DMS153 (cell line): Measurements from ENCODE around the gene MCM5.
A peak's percentile ranks its signal among the peaks of the same experiment; 100 is the strongest.

ENCODE experiments used
- DNase-seq: peaks from one replicate; lab custom pipeline; 2025; lab: John Stamatoyannopoulos, UW

MCM5 gene

DNA sequence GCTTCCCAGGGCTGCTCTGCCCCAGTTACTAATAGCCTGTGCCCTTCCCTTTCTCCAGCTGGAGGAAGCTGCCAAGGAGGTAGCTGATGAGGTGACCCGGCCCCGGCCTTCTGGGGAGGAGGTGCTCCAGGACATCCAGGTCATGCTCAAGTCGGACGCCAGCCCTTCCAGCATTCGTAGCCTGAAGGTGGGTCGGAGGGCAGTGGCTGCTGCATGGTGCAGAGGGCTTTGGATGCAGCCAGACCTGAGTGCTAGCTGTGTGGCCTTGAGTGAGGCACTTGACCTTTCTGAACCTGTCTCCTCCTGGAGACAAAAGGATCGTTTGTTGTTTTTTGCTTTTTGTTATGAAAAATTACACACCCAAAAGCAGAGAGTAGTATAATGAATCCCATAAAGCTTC lies 3.4 kb downstream of the MCM5 start:
- no peak for DNase-seq

DNA sequence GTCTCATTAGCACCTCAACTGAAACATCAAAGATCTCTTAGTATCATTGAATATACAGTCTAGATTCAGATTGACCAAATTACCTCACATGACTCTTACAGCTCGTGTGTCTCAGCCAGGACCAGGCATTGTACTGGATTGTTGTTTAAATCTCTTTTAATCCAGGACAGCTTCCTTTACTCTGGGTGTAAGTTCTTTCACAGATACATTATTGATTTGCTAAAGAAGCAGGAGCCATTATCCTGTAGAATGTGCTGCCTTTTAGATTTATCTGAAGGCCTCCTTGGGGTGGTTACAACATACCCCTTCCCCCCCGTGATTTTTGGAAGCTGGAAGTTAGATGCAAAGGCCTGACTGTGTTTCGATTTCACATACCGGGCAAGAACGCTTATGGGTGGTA lies 4.2 kb downstream of the MCM5 start:
- DNase-seq, result no peak

DNA sequence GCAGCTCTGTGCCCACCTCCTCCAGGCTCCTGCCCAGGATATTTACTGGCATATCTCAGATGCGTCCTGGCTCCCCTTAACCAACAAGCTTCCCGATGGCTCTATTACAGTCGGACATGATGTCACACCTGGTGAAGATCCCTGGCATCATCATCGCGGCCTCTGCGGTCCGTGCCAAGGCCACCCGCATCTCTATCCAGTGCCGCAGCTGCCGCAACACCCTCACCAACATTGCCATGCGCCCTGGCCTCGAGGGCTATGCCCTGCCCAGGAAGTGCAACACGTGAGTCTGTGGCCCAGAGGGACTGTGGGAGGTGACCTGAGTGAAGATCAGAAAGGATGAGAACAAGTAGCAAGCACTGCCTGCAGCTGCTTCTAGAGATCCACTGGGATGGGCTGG lies 6.5 kb downstream of the MCM5 start:
- DNase-seq, result no peak

DNA sequence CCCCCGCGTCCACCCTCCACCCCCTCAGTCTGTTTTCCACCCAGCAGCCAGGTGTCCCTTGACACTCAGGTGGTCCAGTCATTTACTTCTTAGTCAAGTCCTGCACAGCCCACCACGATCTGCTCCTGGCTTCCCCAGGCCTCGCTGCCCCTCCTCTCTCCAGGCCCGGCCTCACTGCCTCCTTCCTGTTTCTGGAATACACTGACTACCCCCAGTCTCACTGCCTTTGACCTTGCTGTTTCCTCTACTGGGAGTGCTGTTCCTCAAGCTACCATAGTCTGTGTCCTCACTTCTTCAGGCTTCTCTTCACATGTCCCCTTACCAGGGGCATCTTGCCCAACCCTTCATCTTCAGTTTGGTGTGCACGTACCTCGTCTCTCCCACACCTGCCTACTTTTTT lies 7.4 kb downstream of the MCM5 start:
- no peak for DNase-seq

DNA sequence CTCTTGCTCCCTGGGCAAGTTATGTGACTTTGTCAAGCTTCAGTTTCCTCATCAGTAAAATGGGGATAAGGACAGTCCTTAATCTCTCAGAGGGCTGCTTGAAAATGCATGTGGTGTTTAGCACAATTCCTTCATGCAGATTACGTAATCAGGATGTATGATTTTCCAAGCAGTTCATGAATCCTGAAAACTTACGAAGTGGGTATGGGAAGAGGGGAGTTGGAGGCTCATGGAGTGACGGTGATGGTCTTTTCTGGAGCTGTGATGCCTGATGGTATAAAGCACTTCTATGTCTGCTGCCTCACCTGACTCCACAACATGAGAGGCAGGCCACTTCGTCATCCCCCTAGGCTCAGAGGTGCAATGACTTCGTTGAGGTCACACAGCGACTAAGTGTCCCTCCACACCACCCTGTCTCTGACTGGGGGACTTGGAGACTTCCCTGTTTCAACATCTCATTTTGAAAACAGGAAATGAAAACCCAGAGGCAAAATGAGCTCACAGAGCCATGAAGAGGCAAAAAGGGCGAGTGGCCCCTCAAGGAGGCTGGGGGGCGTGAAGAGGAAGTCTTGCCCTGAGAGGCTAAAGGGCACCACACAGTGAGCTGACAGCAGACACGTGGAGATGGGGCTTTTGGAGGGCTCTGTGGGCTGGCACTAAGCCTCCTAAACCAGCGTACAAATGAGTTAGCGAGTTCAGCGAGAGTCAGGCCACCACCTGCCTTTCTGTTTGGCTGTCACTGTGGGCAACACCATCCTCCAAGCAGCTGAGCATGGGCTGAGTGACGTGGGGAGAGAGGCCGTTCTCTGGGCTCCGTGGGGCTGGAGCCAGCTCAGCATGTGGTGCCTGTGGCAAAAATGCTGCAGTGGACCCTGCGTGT lies 10.1 kb downstream of the MCM5 start:
- DNase-seq, result no peak

DNA sequence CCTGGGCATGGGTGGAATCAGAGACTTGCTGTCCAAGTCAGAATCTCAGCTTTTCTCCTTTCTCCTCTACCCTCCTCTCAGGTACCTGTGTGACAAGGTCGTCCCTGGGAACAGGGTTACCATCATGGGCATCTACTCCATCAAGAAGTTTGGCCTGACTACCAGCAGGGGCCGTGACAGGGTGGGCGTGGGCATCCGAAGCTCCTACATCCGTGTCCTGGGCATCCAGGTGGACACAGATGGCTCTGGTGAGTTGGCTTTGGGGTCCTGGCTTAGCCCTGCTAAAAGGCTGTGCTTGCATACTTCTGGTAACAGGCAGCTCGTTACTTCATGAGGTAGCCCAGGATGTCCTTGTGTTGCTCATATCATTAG lies 10.7 kb downstream of the MCM5 start:
- DNase-seq, result no peak

DNA sequence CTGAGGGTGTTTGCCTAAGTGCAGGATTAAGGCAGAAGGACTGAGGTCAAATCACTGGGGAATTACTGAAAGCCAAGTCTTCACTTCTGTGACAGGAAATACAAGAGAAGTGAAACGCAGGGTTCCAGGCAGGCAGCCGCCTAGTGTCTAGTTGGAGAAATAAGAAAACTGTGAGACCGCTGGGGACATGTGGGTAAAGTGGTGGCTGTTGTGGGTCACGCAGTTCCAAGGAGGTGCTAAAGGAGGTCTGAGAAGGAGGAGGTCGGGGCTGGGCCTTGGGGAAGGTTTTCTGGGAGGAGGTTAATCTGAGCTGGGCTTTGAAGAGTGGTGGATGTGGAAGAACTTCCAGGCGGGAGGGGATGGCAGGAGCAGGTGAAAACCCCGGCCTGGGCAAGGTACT lies 11.2 kb downstream of the MCM5 start:
- no peak for DNase-seq

DNA sequence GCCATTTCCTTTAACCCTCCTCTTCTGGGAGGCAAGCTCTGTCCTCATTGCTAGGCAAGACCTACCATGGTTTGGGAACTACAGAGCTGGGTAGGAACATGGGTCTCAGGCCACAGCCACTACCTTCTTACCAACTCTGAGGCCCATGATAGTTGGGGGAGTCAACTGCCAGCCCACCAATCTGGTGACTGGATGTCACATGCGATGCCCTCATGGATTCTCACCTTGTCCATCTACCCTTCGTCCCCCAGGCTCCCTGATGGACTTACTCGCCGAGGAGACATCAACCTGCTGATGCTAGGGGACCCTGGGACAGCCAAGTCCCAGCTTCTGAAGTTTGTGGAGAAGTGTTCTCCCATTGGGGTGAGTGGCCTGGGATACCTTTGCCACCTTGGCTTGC lies 13.7 kb downstream of the MCM5 start:
- no peak for DNase-seq

DNA sequence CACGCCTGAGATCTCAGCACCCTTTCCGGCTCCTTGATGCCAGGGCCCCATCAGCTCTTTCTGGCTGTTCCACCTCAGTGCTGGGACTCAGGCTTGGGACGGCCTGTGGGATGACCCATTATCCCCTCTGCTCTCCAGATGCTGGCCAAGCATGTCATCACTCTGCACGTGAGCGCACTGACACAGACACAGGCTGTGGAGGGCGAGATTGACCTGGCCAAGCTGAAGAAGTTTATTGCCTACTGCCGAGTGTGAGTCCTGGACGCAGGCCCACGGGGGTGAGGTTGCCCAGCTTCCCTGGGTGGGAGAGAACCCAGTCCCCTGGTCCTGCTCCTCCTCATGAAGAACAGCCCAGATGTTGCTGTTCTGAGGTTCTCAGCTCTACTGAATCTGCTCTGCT lies 17.7 kb downstream of the MCM5 start:
- no peak for DNase-seq

DNA sequence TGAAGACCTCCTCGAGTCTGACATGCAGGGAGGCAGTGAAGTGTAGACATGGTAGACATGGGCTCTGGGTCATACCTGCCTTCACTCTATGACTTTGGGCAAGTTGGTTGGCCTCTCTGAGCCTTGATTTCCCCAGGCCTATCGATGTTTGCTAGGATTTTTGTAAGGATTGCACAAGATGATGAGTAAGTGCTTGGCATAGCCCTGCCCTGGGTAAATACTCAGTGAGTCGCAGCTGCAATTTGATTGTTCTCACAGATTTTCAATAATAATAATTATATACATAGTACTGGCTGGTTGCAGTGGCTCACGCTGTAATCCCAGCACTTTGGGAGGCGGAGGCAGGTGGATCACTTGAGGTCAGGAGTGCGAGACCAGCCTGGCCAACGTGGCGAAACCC lies 18.1 kb downstream of the MCM5 start:
- DNase-seq, result no peak

DNA sequence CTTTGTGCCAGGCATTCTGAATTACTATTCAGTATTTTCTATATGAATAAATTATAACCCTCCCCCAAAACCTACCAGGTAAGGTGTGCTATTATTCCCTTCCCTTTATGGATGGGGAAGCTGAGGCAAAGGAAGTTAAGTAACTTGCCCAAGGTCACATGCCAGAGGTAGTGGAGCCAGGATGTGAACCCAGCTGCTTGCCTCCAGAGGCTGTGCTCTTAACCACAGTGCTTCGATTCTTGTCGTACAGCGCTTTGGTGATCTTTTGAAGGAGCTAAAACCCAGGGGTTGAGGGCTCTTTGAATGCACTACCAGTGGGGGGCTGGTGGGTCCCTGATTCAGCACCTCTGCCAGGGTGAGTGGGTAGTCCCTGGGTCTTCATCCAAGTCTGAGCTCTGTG lies 18.8 kb downstream of the MCM5 start:
- DNase-seq, result no peak

DNA sequence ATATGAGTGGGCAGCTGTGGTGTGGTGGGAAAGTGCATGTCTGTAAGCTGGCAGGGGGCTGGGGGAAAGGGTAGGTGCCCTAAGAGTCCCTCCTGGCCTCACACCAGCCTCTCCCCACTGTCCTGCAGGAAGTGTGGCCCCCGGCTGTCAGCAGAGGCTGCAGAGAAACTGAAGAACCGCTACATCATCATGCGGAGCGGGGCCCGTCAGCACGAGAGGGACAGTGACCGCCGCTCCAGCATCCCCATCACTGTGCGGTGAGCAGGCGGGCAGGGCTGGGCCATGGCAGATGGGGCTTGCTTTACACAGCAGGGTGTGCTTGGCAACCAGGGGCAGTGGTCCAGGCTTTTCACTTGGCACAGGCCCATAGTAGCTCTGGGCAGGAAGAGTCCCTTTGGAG lies 19.8 kb downstream of the MCM5 start:
- no peak for DNase-seq

DNA sequence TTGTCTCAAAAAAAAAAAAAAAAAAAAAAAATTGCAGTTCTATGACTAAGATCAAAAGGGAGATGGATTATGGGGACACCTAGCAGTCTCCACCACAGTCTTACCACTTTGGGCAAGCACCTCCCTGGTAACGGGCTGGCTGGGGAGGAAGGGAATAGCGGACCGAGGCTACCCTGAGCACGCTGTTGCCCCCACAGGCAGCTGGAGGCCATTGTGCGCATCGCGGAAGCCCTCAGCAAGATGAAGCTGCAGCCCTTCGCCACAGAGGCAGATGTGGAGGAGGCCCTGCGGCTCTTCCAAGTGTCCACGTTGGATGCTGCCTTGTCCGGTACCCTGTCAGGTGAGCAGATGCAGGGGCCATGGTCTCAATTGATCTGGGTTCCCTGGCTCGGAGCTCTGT lies 21.2 kb downstream of the MCM5 start:
- no peak for DNase-seq

DNA sequence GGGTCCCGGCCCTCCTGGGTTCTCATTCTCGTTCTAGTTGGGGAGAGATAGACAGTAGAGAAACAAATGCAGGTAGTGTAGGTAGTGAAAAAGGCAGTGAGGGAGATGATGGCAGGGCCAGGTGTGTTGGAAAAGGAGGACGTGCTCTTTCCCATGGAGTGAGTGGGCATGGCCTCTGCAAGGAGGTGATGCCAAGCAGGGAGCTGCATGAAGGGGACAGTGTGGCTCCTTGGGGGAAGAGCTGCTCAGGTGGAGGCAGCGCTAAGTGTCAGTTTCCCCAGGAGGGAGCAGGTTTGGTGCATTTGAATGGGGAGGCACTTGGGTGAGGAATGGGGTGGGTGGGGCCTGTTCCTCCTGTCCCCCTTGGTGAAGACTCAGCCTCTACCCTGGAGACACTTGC lies 22.2 kb downstream of the MCM5 start:
- no peak for DNase-seq

DNA sequence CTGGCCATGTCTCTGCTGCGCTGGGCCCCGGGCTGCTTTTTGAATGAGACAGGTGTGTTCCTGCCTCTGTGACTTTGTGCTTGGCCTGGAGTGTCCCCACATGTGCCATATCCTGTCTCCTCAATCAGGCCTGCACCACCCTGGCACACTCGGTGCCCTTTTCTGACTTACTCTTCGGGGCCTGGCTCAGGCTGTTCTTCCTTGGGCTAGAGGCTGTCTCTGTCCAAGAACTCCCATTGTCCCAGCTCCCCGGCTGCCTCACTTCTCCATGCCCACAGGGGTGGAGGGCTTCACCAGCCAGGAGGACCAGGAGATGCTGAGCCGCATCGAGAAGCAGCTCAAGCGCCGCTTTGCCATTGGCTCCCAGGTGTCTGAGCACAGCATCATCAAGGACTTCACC lies 23.0 kb downstream of the MCM5 start:
- no peak for DNase-seq

DNA sequence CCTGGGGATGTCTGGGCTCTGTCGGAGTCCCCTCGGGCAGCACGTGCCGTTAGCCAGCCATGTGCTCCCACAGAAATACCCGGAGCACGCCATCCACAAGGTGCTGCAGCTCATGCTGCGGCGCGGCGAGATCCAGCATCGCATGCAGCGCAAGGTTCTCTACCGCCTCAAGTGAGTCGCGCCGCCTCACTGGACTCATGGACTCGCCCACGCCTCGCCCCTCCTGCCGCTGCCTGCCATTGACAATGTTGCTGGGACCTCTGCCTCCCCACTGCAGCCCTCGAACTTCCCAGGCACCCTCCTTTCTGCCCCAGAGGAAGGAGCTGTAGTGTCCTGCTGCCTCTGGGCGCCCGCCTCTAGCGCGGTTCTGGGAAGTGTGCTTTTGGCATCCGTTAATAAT lies 24.1 kb downstream of the MCM5 start:
- no peak for DNase-seq

DNA sequence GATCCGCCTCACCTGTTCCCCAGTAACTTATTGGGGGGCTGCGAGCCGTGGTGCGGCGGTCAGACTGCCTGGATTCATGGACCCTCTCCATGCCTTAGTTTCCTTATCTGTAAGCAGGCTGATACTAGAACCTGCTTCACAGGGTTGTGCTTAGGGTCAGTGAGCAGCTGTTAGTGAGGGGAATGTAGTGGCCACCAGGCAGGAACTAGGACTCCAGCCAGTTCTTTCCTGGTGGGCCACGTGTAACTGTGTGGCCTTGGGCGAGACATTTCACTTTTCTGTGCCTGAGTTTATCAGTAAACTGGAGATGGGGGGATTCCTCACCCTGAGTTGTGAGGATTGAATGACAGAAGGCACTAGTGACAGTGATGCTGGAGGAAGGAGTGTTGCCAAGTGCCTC lies 24.8 kb downstream of the MCM5 start:
- DNase-seq, result no peak

DNA sequence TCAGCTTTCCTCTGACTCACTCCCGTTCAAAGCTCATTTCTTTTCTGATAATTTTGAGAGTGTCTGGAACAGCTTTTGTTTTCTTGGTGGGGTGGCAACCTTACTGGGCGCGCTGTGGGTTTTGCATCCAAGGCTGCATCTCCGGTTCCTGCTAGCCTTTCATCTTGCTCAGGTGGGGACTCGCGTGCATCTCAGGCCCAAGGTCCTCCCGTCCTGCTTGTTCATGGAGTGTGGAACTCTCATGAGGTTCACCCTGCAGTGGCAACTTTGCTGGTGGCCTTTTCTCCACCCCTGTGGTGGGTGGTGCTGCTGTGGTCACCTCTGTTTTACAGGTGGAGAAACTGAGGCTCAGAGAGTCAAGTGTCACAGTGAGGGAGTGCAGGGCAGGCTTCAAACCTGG lies 25.6 kb downstream of the MCM5 start:
- DNase-seq, result no peak

DNA sequence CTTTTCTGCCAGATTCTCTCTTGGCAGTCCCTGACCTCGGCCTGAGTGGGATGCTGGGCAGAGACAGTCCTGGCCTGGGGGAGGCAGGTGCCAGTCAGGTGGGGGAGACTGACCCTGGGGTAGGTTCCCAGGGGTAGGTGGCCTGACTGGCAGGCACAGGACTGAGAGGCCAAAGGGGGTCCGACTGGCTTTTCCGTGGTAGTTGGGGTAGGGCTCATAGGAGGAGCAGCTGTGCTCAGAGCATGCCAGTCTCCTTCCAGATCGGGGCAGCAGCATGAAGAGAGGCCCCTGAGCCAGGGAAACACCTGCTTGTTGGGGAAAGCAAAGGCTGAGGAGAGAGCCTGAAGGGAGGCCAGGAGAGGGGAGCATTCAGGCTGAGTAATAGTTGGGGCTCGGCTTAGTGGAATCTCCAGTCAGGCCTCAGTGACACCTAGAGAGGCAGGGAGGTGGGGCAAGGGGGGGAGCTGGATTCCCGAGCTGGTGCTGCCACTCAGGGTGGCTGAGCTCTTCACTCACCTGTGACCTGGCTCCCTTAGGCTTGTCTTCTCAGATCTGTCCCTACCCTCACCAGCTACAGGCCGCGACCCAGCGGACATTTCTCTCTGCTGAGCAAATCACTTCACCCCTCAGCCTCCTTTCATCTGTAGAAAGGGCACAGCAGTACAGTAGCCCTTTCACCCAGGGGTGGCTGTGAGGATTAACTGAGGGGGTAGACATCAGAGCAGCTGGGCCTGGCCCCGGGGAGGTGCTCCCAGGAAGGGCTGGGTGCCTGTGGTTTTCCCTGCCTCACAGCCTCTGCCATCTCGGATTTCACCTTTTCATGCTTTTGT lies 26.2 kb downstream of the MCM5 start:
- peak; percentile 71 for DNase-seq

DNA sequence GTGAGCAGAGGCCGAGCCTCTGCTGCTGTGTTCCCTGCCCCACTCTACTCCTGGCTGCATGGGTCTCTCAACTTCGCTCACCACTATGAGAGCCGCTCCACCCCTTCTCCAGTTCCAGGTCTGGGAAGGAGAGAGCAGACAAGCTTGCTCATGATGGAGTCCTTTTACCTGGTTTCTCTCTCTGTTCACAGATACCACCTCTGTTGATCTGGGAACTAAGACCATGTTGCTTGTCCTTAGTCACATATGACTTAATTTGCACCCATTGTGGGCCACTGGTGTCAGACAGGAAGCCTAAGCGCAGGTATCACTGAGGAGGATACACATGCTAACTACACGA lies 26.8 kb downstream of the MCM5 start:
- DNase-seq, result no peak

DNA sequence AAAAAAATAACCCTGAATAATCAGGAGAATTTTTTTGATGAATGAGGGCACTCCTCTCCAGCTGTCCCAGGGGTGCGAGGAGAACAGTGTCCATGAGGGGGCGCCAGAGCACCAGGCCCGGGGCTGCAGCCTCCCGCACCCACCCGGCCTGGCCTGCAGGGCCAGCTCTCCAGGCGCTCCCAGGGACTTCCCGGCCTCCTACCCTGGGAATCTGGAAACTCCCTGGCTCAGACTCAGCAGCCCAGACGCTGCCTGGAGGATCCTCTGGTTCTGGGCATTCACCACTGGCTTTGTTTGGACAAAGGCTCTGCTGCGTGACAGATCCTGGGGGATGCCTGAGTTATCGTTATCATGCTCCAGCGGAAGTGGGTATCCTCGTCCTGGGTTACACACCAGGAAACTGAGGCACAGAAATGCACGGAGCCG lies 31.0 kb downstream of the MCM5 start:
- DNase-seq, result peak; percentile 68

DNA sequence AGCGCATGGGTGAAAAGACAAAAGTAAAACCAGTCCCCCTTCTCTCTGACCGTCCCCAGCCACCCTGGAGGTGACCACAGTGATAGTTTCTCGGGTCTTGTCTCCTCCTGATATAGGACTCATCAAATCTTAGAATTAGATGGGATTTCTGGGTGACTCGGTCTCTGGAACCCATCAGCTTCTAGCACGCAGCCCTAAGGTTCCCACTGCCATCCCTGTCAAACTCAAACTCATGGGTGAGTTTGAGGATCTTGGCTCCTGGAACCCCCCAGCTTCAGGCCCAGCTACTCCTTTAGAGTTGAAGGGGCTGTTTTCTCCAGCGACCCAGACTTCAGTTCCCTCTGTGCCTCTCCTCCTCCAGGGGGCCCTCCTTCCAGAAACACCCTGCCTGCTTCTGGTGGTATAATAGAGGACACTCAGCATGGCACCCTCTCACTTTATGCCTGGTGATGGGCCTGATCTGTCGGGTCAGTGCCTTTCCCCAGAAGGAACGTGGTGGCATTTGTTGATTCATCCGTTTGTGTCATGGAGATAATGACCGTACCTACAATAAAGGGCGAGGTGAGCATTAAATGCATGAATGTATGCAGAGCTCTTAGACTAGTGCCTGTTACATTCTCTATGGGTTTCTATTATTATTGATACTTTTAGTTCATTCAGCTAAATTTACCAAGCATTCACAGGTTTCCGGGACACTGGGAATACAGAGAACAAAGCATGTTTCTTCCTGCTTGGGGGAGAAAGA lies 31.7 kb downstream of the MCM5 start:
- no peak for DNase-seq
